Subcutaneous adipose tissue (tissue), 4 donors: ENCODE measurements around the gene RTN4R. TPM values are rescaled to one million over a fixed set of nuclear protein-coding genes. Genes with fewer than 3 reads are reported as not detected.

ENCODE experiments used
- total RNA-seq, 4 donors: library from RNA; depleted of rRNA; stranded (reverse); fragments of >200 nt; gene quantifications; one replicate each; pipeline ENCODE4 v1.1.0, GENCODE V29; 2016
- TF ChIP-seq, protein P1 (sequence below): fragments of 450-650 bp; IDR thresholded peaks from one replicate; pipeline ENCODE4 v1.5.1; 2016; ENCODE audit warnings: low read depth, mild to moderate bottlenecking, control low read depth, antibody characterized with exemption, moderate library complexity

RTN4R gene
- total RNA-seq, 4 donors from 2014 or later: 0.68 to 0.82 TPM; not detected in 2

DNA sequence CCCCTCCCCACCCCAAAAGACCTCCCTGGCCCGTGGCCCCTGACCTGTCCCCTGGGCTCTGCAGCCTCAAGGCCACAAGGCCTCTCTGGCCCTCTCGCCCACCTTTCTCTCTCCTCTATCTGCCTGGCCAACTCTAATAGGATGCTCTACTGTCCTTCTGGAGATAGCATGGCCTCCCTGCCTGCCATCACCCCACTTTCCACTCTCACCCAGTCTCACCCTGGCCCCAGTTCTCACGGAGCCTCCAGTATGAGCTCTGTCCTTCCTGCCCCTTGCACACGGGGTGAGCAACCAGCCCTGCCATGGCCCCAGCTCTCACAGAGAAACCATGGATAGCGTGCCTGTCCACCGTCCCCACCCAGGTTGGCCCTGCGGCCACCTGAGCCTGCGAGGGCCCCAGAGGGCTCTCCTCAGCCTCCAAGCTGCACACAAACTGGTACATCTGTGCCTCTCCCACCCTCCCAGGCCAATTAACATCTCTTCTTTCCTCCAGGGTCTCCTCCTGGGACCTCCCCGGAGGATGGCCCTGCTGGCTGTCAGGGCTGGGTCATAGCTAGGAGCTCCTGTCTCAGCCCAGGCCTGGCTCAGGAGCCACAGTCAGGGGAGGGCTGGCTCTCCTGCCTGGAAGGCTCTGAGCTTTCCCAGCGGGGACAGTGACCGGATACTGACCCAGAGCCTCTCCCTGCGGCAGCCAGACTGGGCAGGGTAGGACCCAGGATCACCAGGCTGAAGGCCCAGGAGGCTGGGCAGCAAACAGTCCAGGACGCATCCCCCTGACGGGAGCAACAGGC, 22.3 kb downstream of the RTN4R start:
- TF ChIP-seq, protein P1, sequence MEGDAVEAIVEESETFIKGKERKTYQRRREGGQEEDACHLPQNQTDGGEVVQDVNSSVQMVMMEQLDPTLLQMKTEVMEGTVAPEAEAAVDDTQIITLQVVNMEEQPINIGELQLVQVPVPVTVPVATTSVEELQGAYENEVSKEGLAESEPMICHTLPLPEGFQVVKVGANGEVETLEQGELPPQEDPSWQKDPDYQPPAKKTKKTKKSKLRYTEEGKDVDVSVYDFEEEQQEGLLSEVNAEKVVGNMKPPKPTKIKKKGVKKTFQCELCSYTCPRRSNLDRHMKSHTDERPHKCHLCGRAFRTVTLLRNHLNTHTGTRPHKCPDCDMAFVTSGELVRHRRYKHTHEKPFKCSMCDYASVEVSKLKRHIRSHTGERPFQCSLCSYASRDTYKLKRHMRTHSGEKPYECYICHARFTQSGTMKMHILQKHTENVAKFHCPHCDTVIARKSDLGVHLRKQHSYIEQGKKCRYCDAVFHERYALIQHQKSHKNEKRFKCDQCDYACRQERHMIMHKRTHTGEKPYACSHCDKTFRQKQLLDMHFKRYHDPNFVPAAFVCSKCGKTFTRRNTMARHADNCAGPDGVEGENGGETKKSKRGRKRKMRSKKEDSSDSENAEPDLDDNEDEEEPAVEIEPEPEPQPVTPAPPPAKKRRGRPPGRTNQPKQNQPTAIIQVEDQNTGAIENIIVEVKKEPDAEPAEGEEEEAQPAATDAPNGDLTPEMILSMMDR: no peak

DNA sequence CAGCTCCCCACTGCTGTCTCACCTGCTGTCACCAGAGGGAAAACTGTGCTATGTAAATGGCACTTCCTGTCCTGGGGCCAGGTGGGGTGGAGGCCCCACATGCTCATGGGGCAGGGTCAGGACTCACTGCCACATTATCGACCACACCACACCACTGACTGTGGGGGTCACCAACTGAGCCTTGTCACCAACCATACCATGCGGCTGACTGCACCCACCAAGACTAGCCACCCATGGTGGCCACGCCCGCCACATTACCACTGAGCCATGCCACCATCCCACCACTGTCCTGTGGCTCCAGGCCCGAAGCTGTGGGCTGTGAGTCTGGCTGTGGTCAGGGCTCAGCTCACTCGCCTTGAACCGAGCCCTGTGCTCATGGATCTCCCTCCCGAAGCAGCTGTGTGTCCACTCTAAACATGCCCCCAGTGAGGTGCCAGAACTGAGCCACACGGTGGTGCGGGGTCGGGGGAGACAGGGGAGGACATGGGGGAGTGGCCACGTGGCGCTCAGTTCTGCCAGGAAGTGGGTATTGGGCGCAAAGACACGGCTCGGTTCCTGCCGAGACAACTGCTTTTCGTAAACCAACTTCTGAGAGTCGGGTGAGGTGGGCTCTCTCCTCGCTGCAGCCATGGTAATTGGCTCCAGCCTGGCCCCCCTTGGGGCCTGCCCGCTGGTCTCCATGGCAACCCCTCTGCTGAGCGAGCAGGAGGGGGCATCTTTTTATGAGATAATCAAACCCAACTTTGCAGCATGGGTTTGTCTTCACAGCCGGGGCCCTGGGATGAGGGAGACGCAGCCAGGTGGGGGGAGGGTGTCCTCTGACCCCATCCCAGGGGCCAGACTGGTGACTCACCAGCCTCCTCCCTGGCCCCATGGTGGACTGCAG, 23.2 kb downstream of the RTN4R start:
- TF ChIP-seq, protein P1: no peak

DNA sequence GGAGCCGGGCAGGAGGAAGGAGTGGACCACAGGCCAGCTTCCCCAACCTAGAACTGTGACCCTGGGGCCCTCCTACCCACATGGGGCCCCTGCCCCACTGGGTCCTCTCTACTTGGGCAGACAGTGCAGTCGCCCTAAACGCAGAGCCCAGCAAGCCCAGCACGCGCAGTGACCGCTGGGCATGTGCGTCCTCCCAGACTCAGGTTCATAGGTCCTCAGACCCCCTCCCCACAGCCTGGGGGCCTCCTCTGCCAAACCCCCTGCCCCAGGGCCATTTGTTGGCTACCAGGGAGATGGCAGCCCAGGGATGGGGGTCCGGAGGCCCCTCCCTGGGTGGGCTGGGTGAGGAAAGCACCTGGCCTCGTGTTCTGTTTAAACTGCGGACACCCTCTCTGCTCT, 23.9 kb downstream of the RTN4R start:
- TF ChIP-seq, protein P1: no peak

- TF ChIP-seq, protein P1: no peak
Measured at GRCh38 chr22:20243537-20244249, 24.4 kb downstream of the RTN4R start.

DNA sequence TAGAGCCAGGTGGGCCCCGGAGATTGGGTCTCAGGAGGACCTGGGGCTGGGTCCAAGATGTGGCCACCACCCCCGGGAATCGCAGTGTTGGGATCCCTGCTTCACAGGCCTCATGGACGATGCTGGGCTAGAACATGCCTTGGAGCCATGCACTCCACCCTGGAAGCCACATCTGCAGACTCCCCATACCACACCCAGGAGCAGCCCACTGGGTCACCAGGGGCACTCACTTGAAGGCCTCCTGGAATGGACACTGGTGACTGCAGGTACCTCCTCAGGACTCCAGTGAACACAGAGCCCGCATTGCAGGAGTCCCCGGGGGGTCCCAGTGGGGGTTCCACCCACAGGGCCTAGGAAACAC, 25.0 kb downstream of the RTN4R start:
- TF ChIP-seq, protein P1: no peak

DNA sequence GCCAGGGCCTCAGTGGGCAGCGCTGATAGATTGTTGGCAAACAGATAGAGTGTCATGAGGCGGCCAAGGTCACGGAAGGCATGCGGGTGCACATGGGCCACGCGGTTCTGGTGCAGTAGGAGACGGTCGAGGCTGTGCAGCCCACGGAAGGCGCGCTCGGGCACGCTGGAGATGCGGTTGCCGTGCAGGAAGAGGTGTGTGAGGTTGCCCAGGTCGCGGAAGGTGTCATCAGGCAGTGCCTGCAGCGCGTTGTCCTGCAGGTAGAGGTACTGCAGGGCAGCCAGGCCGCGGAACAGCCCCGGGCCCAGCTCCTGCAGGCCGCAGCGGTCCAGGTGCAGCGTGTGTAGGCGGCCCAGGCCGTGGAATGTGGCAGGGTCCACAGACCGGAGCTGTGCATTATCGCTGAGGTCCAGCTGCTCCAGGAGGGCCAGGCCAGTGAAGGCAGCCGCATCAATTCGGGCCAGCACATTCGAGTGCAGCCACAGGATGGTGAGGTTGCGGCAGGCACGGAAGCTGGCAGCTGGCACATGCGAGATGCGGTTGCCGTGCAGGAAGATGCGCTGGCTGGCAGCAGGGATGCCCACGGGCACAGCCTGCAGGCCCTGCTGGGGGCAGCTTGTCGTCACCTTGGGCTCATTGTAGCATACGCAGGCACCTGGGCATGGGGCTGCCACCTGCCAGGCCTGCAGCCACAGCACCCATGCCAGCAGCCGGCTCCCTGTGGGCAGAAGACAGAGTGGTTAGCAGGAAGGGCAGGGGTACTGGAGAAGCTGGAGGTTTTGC, 25.5 kb downstream of the RTN4R start:
- TF ChIP-seq, protein P1: no peak
